Endodermal cell (in vitro differentiated cells): ENCODE results near the gene IL20RA. TPM values are rescaled to one million over a fixed set of nuclear protein-coding genes. Genes with fewer than 3 reads are reported as not detected.

Experiments
- DNase-seq: peaks from one replicate; pipeline ENCODE4 v3.0.0-alpha.2; 2017
- H3K27ac ChIP-seq: 2 replicates; pipeline ENCODE4 v1.5.1; 2013; ENCODE audit warnings: mild to moderate bottlenecking, low read depth, low read length, moderate library complexity
- H3K27me3 ChIP-seq: 2 replicates; pipeline ENCODE4 v1.6.1; 2013; ENCODE audit warnings: mild to moderate bottlenecking, low read length, moderate library complexity; ENCODE audit not compliant: insufficient read depth, control insufficient read depth, poor library complexity, severe bottlenecking
- H3K36me3 ChIP-seq: 2 replicates; pipeline ENCODE4 v1.7.0; 2013; ENCODE audit warnings: mild to moderate bottlenecking, low read length, moderate library complexity; ENCODE audit not compliant: control insufficient read depth, insufficient read depth
- H3K4me1 ChIP-seq: one replicate; pipeline ENCODE4 v1.7.0; 2013; ENCODE audit warnings: low read length; ENCODE audit not compliant: control insufficient read depth, insufficient read depth
- H3K4me3 ChIP-seq: 2 replicates; pipeline ENCODE4 v1.5.1; 2013; ENCODE audit warnings: mild to moderate bottlenecking, low read length, moderate library complexity
- H3K9ac ChIP-seq: 2 replicates; pipeline ENCODE4 v1.6.1; 2013; ENCODE audit warnings: mild to moderate bottlenecking, low read length, moderate library complexity; ENCODE audit not compliant: poor library complexity, severe bottlenecking; ENCODE audit errors: extremely low read depth
- H3K9me3 ChIP-seq: 2 replicates; pipeline ENCODE4 v1.6.1; 2013; ENCODE audit warnings: mild to moderate bottlenecking, low read length, moderate library complexity; ENCODE audit not compliant: control insufficient read depth
- H3K27ac Mint-ChIP-seq: 2 replicates; pipeline ENCODE4 v1.8.0; 2020; ENCODE audit warnings: mixed read lengths
- H3K27me3 Mint-ChIP-seq: 2 replicates; pipeline ENCODE4 v1.8.0; 2021; ENCODE audit warnings: mild to moderate bottlenecking, mixed read lengths; ENCODE audit not compliant: insufficient read depth
- H3K36me3 Mint-ChIP-seq: 2 replicates; pipeline ENCODE4 v1.8.0; 2020; ENCODE audit warnings: low read depth, mixed read lengths
- H3K4me1 Mint-ChIP-seq: 2 replicates; pipeline ENCODE4 v1.8.0; 2020; ENCODE audit warnings: mixed read lengths
- H3K4me3 Mint-ChIP-seq: 2 replicates; pipeline ENCODE4 v1.8.0; 2020; ENCODE audit warnings: mild to moderate bottlenecking, moderate library complexity, mixed read lengths
- H3K9me3 Mint-ChIP-seq: 2 replicates; pipeline ENCODE4 v1.8.0; 2020; ENCODE audit warnings: mild to moderate bottlenecking, mixed read lengths
- CTCF ChIP-seq: fragments of 200-600 bp; sonication (generic); conservative IDR thresholded peaks from 2 replicates; pipeline ENCODE4 v1.5.0; 2021; ENCODE audit warnings: antibody characterized with exemption, mild to moderate bottlenecking
- WGBS, 2 experiments: methylation state at CpG; one replicate each; pipeline versions ENCODE4 v1.1.5 to v1.1.7; 2013; ENCODE audit warnings: missing lambda C conversion rate in 2 of 2, mixed read lengths in 1 of 2; ENCODE audit not compliant: insufficient coverage in 1 of 2, insufficient read length in 1 of 2; 5-methylcytosine and 5-hydroxymethylcytosine counted together
- total RNA-seq, 2 donors: library from RNA; stranded (reverse); fragmentation: NEBNext Ultra II Directional in 1 of 2; extraction: Animal tissue kit (Norgen Biotek cat#: 25700) in 1 of 2; gene quantifications; 2 replicates in 1 of 2; 3 replicates in 1 of 2; pipeline ENCODE4 v1.2.1, GENCODE V29; 2021

The IL20RA gene
- total RNA-seq, 2 donors from 2014 or later = 0.13 to 0.57 TPM

- no peak for TF ChIP-seq CTCF
- DNase-seq = no peak
- no peaks in the 10 kb centered on the region for H3K4me1 ChIP-seq
- no peak overlapping the region for H3K4me3 ChIP-seq
- peaks cover 4% of the 10 kb centered on the region for H3K27me3 Mint-ChIP-seq
- no peak overlapping the region for H3K27ac Mint-ChIP-seq
- WGBS, 2 experiments = 100% methylated on average over 2 of the region's 2 CpGs; no CpG with 5 or more reads in 1 of the 2 experiments
- H3K4me1 Mint-ChIP-seq = no peaks in the 10 kb centered on the region
- no peak overlapping the region for H3K9ac ChIP-seq
- H3K9me3 ChIP-seq = no peaks in the 10 kb centered on the region
- H3K27ac ChIP-seq = no peak overlapping the region
- H3K4me3 Mint-ChIP-seq = no peak overlapping the region
- H3K27me3 ChIP-seq = no peaks in the 10 kb centered on the region
- H3K36me3 ChIP-seq = no peaks in the 10 kb centered on the region
- no peaks in the 10 kb centered on the region for H3K9me3 Mint-ChIP-seq
- H3K36me3 Mint-ChIP-seq = no peaks in the 10 kb centered on the region
Observed at GRCh38 chr6:137033828-137034227, 10.9 kb downstream of the IL20RA start.

DNA sequence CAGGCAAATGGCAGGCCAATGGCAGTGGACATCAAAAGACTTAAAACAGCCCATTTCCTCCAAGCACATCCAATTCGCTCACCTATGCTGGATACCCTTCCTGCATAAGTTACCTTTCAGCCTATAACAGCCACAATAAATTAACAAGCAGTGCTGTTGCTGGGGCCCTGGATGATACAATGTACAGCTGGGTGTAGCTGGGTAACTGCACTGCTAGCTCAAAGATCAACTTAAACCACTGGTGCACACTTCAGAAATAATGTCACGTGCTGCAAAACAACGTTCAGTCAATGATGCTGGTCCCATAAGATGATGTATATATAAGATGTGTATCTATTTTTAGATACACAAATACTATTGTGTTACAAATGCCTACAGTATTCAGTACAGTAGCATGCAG lies 13.6 kb downstream of the IL20RA start:
- H3K27me3 Mint-ChIP-seq = peaks cover 4% of the 10 kb centered on the region
- no peaks in the 10 kb centered on the region for H3K36me3 Mint-ChIP-seq
- Histone ChIP-seq H3K4me1 (no peaks in the 10 kb centered on the region), H3K36me3 (no peaks in the 10 kb centered on the region), H3K9ac (no peak overlapping the region), H3K27ac (no peak overlapping the region), H3K9me3 (no peaks in the 10 kb centered on the region), H3K4me3 (no peak overlapping the region), H3K27me3 (no peaks in the 10 kb centered on the region)
- H3K9me3 Mint-ChIP-seq = no peaks in the 10 kb centered on the region
- H3K27ac Mint-ChIP-seq = no peak overlapping the region
- DNase-seq = no peak
- no peak for TF ChIP-seq CTCF
- WGBS, 2 experiments = 80 to 96% methylated on average over 1 to 2 of the region's 3 CpGs
- no peak overlapping the region for H3K4me3 Mint-ChIP-seq
- H3K4me1 Mint-ChIP-seq = no peaks in the 10 kb centered on the region

DNA sequence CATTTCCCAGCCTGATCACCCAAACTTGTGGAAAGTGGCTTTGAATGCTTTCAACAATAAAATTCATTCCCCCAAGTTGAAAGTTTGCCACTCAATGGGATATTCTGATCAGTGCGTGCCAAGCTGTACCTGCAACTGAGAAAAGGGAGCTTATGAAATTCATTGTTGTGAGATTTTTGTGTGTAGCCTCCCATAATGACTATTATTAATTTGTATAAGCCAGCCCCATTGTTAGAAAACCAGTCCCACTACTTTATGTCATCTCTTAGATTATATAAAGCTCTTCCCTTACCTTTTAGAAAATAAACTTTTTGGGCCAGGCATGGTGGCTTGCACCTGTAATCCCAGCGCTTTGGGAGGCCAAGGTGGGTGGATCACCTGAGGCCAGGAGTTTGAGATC lies 15.9 kb downstream of the IL20RA start:
- Histone ChIP-seq H3K9ac (no peak overlapping the region), H3K27ac (no peak overlapping the region), H3K27me3 (no peaks in the 10 kb centered on the region), H3K9me3 (no peaks in the 10 kb centered on the region), H3K4me1 (no peaks in the 10 kb centered on the region), H3K4me3 (no peak overlapping the region), H3K36me3 (no peaks in the 10 kb centered on the region)
- Mint-ChIP-seq H3K9me3 (no peaks in the 10 kb centered on the region), H3K27me3 (peaks cover 5% of the 10 kb centered on the region), H3K4me1 (no peaks in the 10 kb centered on the region), H3K36me3 (no peaks in the 10 kb centered on the region), H3K27ac (no peak overlapping the region), H3K4me3 (no peak overlapping the region)
- TF ChIP-seq CTCF = no peak
- no peak for DNase-seq
- 50 to 86% methylated on average over 1 to 2 of the region's 2 CpGs for WGBS, 2 experiments
